ENCODE results near the gene ZNF655.
A peak's percentile ranks its signal among the peaks of the same experiment; 100 is the strongest.

ZNF655 gene

DNA sequence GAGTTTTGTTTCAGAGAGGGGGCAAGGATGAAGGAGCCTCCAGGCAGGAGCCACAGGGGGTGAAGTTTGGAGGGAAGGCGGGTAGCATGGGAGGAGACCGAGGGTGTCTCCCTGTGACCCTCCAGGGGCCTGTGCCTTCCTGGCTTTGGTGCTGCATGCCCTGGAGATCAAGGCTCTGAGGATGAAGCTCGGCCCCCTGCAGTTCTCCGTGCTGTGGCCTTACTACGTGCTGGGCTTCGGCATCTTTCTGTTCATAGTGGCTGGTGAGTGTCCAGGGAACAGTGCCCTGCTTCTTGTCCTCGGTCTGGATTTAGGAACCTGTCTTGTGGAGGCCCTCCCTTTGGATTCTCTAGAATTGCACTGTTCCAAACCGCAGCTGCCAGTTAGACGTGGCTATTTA, 49.1 kb downstream of the ZNF655 start:
- DNase-seq = no peak

GRCh38 chr7:99614495-99614894, 56.1 kb downstream of the ZNF655 start:
- DNase-seq = no peak

DNA sequence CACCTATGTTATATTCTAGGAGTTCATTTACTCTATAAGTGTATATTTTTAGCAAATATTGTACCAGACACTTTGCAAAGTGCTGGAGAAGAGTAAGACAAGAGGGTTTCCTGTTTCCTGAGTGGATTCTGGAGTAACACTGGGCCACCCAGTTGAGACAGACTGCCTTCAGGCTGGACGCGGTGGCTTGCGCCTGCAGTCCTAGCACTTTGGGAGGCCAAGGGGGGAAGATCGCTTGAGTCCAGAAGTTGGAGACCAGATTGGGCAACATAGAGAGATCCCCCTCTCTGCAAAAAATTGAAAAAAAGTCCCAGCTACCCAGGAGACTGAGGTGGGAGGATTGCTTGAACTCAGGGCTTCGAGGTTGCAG, 57.5 kb downstream of the ZNF655 start:
- no peak for DNase-seq

- peak; percentile 92 for DNase-seq
These were observed 58.1 kb downstream of the ZNF655 start, which contains the start of gene ZSCAN25 for GRCh38 chr7:99616359-99617191. Gene ZSCAN25 (plus strand): TSS chr7:99616946. CDS start chr7:99619607, 2,661 bp downstream.

GRCh38 chr7:99617192-99617781, 58.8 kb downstream of the ZNF655 start:
- no peak for DNase-seq

GRCh38 chr7:99618726-99619125, 60.3 kb downstream of the ZNF655 start:
- DNase-seq = no peak

GRCh38 chr7:99619571-99620130, 61.2 kb downstream of the ZNF655 start:
- DNase-seq = no peak

- no peak for DNase-seq
These were observed 62.8 kb downstream of the ZNF655 start for GRCh38 chr7:99621271-99621670.

DNA sequence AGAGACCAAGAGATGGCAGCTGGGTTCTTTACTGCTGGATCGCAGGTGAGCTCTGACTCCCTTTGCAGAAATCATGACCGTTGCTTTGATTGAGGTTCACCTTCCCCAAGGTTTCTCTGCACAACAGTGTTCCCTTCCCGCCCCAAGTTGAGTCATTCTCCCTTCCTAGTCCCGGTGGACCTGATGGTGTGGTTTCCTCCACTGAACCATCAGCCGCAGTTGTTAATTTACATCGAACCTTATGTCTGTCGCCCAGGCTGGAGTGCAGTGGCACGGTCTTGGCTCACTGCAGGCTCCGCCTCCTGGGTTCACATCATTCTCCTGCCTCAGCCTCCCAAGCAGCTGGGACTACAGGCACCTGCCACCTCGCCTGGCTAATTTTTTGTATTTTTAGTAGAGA, 64.2 kb downstream of the ZNF655 start:
- no peak for DNase-seq

DNA sequence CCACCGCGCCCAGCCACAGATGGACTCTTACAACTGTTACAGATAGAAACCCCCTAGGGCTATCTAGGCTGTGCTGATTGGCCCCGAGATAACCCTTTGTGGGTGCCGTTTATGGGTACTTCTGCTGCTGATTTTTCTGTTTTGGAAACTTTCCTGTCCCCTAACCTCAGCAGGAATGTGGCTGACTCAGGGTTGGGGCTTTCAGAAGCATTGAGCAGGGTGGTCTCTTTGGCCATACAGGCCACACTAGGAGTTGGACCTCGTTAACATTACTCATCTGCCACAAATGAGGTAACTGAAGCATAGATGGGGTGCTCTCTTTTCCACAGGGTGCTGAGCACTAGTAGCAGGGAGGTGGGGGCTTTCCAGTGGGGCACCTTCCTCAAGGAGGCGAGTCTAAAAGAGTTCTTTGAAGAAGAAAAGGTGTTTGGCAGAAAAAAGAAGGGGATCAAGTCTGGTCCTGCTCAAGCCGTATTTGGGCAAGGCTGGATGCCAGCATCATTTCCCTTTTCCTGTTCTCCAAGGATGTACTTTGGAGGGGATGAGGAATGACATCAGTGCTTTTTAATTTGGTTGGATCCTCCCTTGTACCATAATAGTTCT, 64.8 kb downstream of the ZNF655 start:
- DNase-seq = no peak

- DNase-seq = no peak
These were observed 65.4 kb downstream of the ZNF655 start for GRCh38 chr7:99623702-99624447.

DNA sequence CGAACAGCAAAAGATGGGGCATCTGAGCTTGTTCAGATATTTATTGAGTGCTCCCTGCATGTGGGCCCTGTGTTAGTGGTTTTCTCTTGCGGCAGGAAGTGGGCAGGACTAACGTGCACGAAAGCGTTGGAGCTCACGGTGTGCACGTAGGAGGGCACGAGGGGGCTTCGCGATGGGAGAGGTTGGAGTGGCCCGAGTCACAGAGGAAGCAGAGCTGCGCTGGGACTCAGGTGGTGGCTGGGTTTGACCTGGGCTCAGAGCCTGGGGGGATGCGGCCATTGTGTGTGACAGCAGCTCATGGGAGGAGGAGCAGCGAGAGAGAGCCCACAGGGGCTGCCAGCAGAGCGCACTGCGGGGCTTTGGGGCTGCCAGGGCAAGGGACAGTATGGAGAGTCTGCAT, 66.0 kb downstream of the ZNF655 start:
- DNase-seq = no peak

GRCh38 chr7:99625321-99625720, 66.9 kb downstream of the ZNF655 start:
- DNase-seq = no peak

DNA sequence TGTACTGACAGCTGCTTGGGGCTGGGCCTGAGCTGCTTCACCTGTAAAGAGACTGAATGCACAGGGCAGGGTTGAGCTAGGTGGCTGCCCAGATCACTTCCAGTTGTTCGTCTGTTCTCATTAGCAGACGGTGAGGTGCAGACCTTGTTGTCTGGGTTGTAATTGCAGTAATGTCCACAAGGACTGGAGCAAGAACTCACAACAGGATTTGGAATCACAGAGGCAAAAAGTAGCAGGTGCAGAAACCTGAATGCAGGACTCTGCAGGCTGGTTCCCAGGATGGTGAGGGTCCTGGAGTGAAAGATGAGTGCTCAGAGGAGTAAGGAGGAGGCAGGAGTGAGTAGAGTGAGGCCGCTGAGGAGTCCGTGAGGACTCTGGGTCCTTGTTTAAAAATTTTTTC, 67.5 kb downstream of the ZNF655 start:
- DNase-seq = no peak
